ENCODE results near the gene NAIF1. TPM values are rescaled to one million over a fixed set of nuclear protein-coding genes. Genes with fewer than 3 reads are reported as not detected.
"Not testable (repeated sequence)": the region's sequence is repeated elsewhere in the genome, so short reads cannot be mapped to it uniquely, and the experiment has no call there.

Gene NAIF1
- polyA plus RNA-seq, 1 donor: 7.4 TPM

- no peak for DNase-seq (ENCODE audit: low read depth)
Measured at GRCh38 chr9:128026773-128027541, 40.2 kb downstream of the NAIF1 start.

- no peak for DNase-seq (ENCODE audit: low read depth)
Measured at GRCh38 chr9:128026255-128026772, 40.8 kb downstream of the NAIF1 start.

- no peak for DNase-seq (ENCODE audit: low read depth)
Measured at GRCh38 chr9:128025736-128026135, 41.4 kb downstream of the NAIF1 start.

GRCh38 chr9:128024761-128025308 lies 42.3 kb downstream of the NAIF1 start:
- DNase-seq (ENCODE audit: low read depth): no peak

GRCh38 chr9:128023671-128024070 lies 43.4 kb downstream of the NAIF1 start:
- not testable (repeated sequence) for DNase-seq (ENCODE audit: low read depth)

GRCh38 chr9:128022886-128023285 lies 44.2 kb downstream of the NAIF1 start:
- DNase-seq (ENCODE audit: low read depth): no peak

GRCh38 chr9:128021098-128021497 lies 46.0 kb downstream of the NAIF1 start:
- DNase-seq (ENCODE audit: low read depth): no peak

GRCh38 chr9:128020692-128021091 lies 46.4 kb downstream of the NAIF1 start:
- DNase-seq (ENCODE audit: low read depth): no peak

GRCh38 chr9:128015696-128016095 lies 51.4 kb downstream of the NAIF1 start:
- DNase-seq (ENCODE audit: low read depth): no peak

Other genes with a start within 250 kb of the NAIF1 start
- gene ENG, start 212.7 kb downstream of the NAIF1 start, polyA plus RNA-seq (ENCODE audit: insufficient read length): 43.4 TPM
- 1,272 TPM for gene AK1, start 189.6 kb downstream of the NAIF1 start, polyA plus RNA-seq (ENCODE audit: insufficient read length)
- 53.3 TPM for gene ST6GALNAC6, start 167.7 kb downstream of the NAIF1 start, polyA plus RNA-seq (ENCODE audit: insufficient read length)
- 48.9 TPM for gene ST6GALNAC4, start 150.3 kb downstream of the NAIF1 start, polyA plus RNA-seq (ENCODE audit: insufficient read length)
- 5.3 TPM for gene PIP5KL1, start 136.5 kb downstream of the NAIF1 start, polyA plus RNA-seq (ENCODE audit: insufficient read length)
- gene DPM2, start 129.5 kb downstream of the NAIF1 start, polyA plus RNA-seq (ENCODE audit: insufficient read length): 19.8 TPM
- gene EEIG1, start 86.3 kb downstream of the NAIF1 start, polyA plus RNA-seq (ENCODE audit: insufficient read length): 19.2 TPM
- 10.8 TPM for gene SLC25A25, start 912 bp upstream of the NAIF1 start, polyA plus RNA-seq (ENCODE audit: insufficient read length)
- gene PTGES2, start 60.4 kb upstream of the NAIF1 start, polyA plus RNA-seq (ENCODE audit: insufficient read length): 44.1 TPM
- gene LCN2, start 82.1 kb upstream of the NAIF1 start, polyA plus RNA-seq (ENCODE audit: insufficient read length): 1.1 TPM
- 28.3 TPM for gene BBLN, start 92.9 kb upstream of the NAIF1 start, polyA plus RNA-seq (ENCODE audit: insufficient read length)
- gene CIZ1, start 124.3 kb upstream of the NAIF1 start, polyA plus RNA-seq (ENCODE audit: insufficient read length): 101 TPM
- gene DNM1, start 136.1 kb upstream of the NAIF1 start, polyA plus RNA-seq (ENCODE audit: insufficient read length): 53.3 TPM
- 93.2 TPM for gene GOLGA2, start 208.7 kb upstream of the NAIF1 start, polyA plus RNA-seq (ENCODE audit: insufficient read length)
- 20.3 TPM for gene SWI5, start 209.0 kb upstream of the NAIF1 start, polyA plus RNA-seq (ENCODE audit: insufficient read length)